ENCODE data around the gene FAM222A. TPM values are rescaled to one million over a fixed set of nuclear protein-coding genes. Genes with fewer than 3 reads are reported as not detected.

The FAM222A gene
- polyA plus RNA-seq, 1 donor (not counting 4 experiments of a cell fraction or from before 2014, with no cell fraction given): 0.05 TPM

- no peak overlapping the region for H3K4me3 ChIP-seq (ENCODE audit: control insufficient read depth in 2 of 3, extremely low read depth in 1 of 3, insufficient read depth in 2 of 3, low read depth in 1 of 3, low read length in 3 of 3)
- H3K36me3 ChIP-seq (ENCODE audit: control insufficient read depth in 2 of 2, extremely low read depth in 1 of 2, insufficient read depth in 2 of 2, low read length in 2 of 2): no peaks in the 10 kb centered on the region
- peaks cover 16% of the 10 kb centered on the region for H3K27me3 ChIP-seq (ENCODE audit: control insufficient read depth, extremely low read depth, insufficient read depth, low read length)
- FAIRE-seq (no peak), DNase-seq (ENCODE audit: low read depth, low spot score) (no peak)
- dilution Hi-C loops (cut with MboI; ENCODE audit: extremely low pct_ligation_motif_present, low sequenced_read_pairs): no loop called here
- no peak overlapping the region for H2AFZ ChIP-seq (ENCODE audit: control insufficient read depth, low read length)
- no peak overlapping the region for H3K27ac ChIP-seq (ENCODE audit: control insufficient read depth, insufficient read depth, low read length)
- no peaks in the 10 kb centered on the region for H3K9me1 ChIP-seq (ENCODE audit: control insufficient read depth, extremely low read depth, insufficient read depth, low read length)
- H3K9me3 ChIP-seq (ENCODE audit: control insufficient read depth, low read depth, low read length): no peaks in the 10 kb centered on the region
- no peak overlapping the region for H3K9ac ChIP-seq (ENCODE audit: control insufficient read depth, extremely low read depth, insufficient read depth, low read length)
- no peak overlapping the region for H3K4me2 ChIP-seq (ENCODE audit: control insufficient read depth, extremely low read depth, insufficient read depth, low read depth, low read length)
- TF ChIP-seq CTCF (optimal IDR thresholded peaks at IDR 0.05 in 1 of 3, IDR thresholded peaks at IDR 0.05 in 1 of 3, conservative IDR thresholded peaks at IDR 0.05 in 1 of 3; ENCODE audit: extremely low read depth in 1 of 3, insufficient read depth in 2 of 3, low read length in 3 of 3) (no peak), EZH2 (IDR thresholded peaks at IDR 0.05; ENCODE audit: low read length) (no peak)
- no peaks in the 10 kb centered on the region for H4K20me1 ChIP-seq (ENCODE audit: control insufficient read depth, extremely low read depth, insufficient read depth, low read length)
- H3K4me1 ChIP-seq (ENCODE audit: control insufficient read depth, extremely low read depth, insufficient read depth, low read length): no peaks in the 10 kb centered on the region
- no peaks in the 10 kb centered on the region for H3K79me2 ChIP-seq (ENCODE audit: control insufficient read depth, insufficient read depth, low read length)
Measured at GRCh38 chr12:109707470-109707821, 6.2 kb upstream of the FAM222A start.

GRCh38 chr12:109708939-109709338 lies 4.7 kb upstream of the FAM222A start:
- no peaks in the 10 kb centered on the region for H3K4me1 ChIP-seq (ENCODE audit: control insufficient read depth, extremely low read depth, insufficient read depth, low read length)
- no peak overlapping the region for H3K4me2 ChIP-seq (ENCODE audit: control insufficient read depth, extremely low read depth, insufficient read depth, low read depth, low read length)
- H3K9me3 ChIP-seq (ENCODE audit: control insufficient read depth, low read depth, low read length): no peaks in the 10 kb centered on the region
- H3K9ac ChIP-seq (ENCODE audit: control insufficient read depth, extremely low read depth, insufficient read depth, low read length): no peak overlapping the region
- no peak for TF ChIP-seq CTCF (optimal IDR thresholded peaks at IDR 0.05 in 1 of 3, IDR thresholded peaks at IDR 0.05 in 1 of 3, conservative IDR thresholded peaks at IDR 0.05 in 1 of 3; ENCODE audit: extremely low read depth in 1 of 3, insufficient read depth in 2 of 3, low read length in 3 of 3)
- TF ChIP-seq EZH2 (IDR thresholded peaks at IDR 0.05; ENCODE audit: low read length): no peak
- DNase-seq (ENCODE audit: low read depth, low spot score) (no peak), FAIRE-seq (no peak)
- no peak overlapping the region for H3K4me3 ChIP-seq (ENCODE audit: control insufficient read depth in 2 of 3, extremely low read depth in 1 of 3, insufficient read depth in 2 of 3, low read depth in 1 of 3, low read length in 3 of 3)
- H4K20me1 ChIP-seq (ENCODE audit: control insufficient read depth, extremely low read depth, insufficient read depth, low read length): no peaks in the 10 kb centered on the region
- no peaks in the 10 kb centered on the region for H3K79me2 ChIP-seq (ENCODE audit: control insufficient read depth, insufficient read depth, low read length)
- peaks cover 22% of the 10 kb centered on the region for H3K27me3 ChIP-seq (ENCODE audit: control insufficient read depth, extremely low read depth, insufficient read depth, low read length)
- no peak overlapping the region for H3K27ac ChIP-seq (ENCODE audit: control insufficient read depth, insufficient read depth, low read length)
- dilution Hi-C loops (cut with MboI; ENCODE audit: extremely low pct_ligation_motif_present, low sequenced_read_pairs): no loop called here
- H3K36me3 ChIP-seq (ENCODE audit: control insufficient read depth in 2 of 2, extremely low read depth in 1 of 2, insufficient read depth in 2 of 2, low read length in 2 of 2): no peaks in the 10 kb centered on the region
- no peaks in the 10 kb centered on the region for H3K9me1 ChIP-seq (ENCODE audit: control insufficient read depth, extremely low read depth, insufficient read depth, low read length)
- no peak overlapping the region for H2AFZ ChIP-seq (ENCODE audit: control insufficient read depth, low read length)

Data from keratinocyte (primary cell).